ENCODE results near the gene MYO5A. TPM values are rescaled to one million over a fixed set of nuclear protein-coding genes. Genes with fewer than 3 reads are reported as not detected.

Gene MYO5A
- total RNA-seq, 1 experiment from 2014 or later = 21.8 TPM

- Mint-ChIP-seq H3K9me3 (peaks cover 4 to 5% of the 10 kb centered on the region in 2 experiments; a peak in 4 of 5 replicates), H3K4me3 (no peak overlapping the region), H3K27me3 (ENCODE audit: low read depth) (no peaks in the 10 kb centered on the region), H3K27ac (peak overlapping the region in 2 of 3 experiments; percentile 13 to 74; a peak in 2 of 7 replicates), H3K4me1 (peaks cover 46 to 49% of the 10 kb centered on the region in 2 experiments), H3K36me3 (ENCODE audit: insufficient read depth in 1 of 3, low read depth in 3 of 3) (peaks cover 23 to 35% (median 27%) of the 10 kb centered on the region in 3 experiments)
- H4K20me1 ChIP-seq (ENCODE audit: control insufficient read depth, insufficient read depth, insufficient read length) = no peaks in the 10 kb centered on the region
- no peak overlapping the region for H2BK15ac ChIP-seq (ENCODE audit: low read depth, low read length)
- peaks cover 7% of the 10 kb centered on the region for H3K23me2 ChIP-seq (ENCODE audit: insufficient read length, low read depth, low read length, poor library complexity, severe bottlenecking)
- no peak overlapping the region for H3K9ac ChIP-seq (ENCODE audit: extremely low read depth, insufficient read length, low read length)
- no peak overlapping the region for H3K4me2 ChIP-seq (ENCODE audit: insufficient read depth, insufficient read length, low read length)
- H2BK5ac ChIP-seq (ENCODE audit: insufficient read length, low read length) = no peak overlapping the region
- H3K18ac ChIP-seq (ENCODE audit: insufficient read length, low read depth, low read length) = no peak overlapping the region
- H3K9me3 ChIP-seq (ENCODE audit: control insufficient read depth, low read depth, low read length) = no peaks in the 10 kb centered on the region
- peaks cover 6% of the 10 kb centered on the region; the same call in 1 of the 2 replicates for H3K4me1 ChIP-seq (ENCODE audit: insufficient read depth, low read length)
- no peak overlapping the region for H4K8ac ChIP-seq (replicated peaks; ENCODE audit: insufficient read length, low read depth, low read length)
- WGBS (ENCODE audit: extremely low coverage, insufficient read length, low lambda C conversion rate) = no CpG with 5 or more reads among the region's 4 CpGs
- no peak overlapping the region for H3T11ph ChIP-seq (ENCODE audit: low read length)
- H3K14ac ChIP-seq (ENCODE audit: insufficient read depth, low read length) = no peak overlapping the region
- no peak overlapping the region for H4K5ac ChIP-seq (ENCODE audit: insufficient read length, low read depth, low read length)
- H3K23ac ChIP-seq (ENCODE audit: insufficient read length, low read depth, low read length) = no peak overlapping the region
- H2AK5ac ChIP-seq (ENCODE audit: insufficient read length, low read length) = no peak overlapping the region
- no peaks in the 10 kb centered on the region for H3K27me3 ChIP-seq (ENCODE audit: insufficient read depth, low read length)
- H3K56ac ChIP-seq (ENCODE audit: insufficient read length, low read depth, low read length) = no peak overlapping the region
- no peak overlapping the region for H3K27ac ChIP-seq (ENCODE audit: insufficient read length, low read depth, low read length)
- H3K79me1 ChIP-seq (ENCODE audit: insufficient read depth, low read depth, low read length, poor library complexity, severe bottlenecking) = no peaks in the 10 kb centered on the region
- H2BK20ac ChIP-seq (ENCODE audit: low read depth, low read length, poor library complexity, severe bottlenecking) = no peak overlapping the region
- no peak overlapping the region for H3K4ac ChIP-seq (ENCODE audit: low read depth, low read length)
- DNase-seq = no peak
- no peak overlapping the region for H2AFZ ChIP-seq (ENCODE audit: low read length)
- TF ChIP-seq CTCF (conservative IDR thresholded peaks at IDR 0.05) = no peak
- H2BK120ac ChIP-seq (ENCODE audit: low read depth, low read length, poor library complexity, severe bottlenecking) = no peak overlapping the region
- H2BK12ac ChIP-seq (ENCODE audit: insufficient read length, low read depth, low read length) = no peak overlapping the region
- H3K79me2 ChIP-seq (ENCODE audit: insufficient read depth, low read length) = peaks cover 4% of the 10 kb centered on the region; the same call in 1 of the 2 replicates
- no peak overlapping the region for H4K91ac ChIP-seq (ENCODE audit: insufficient read length, low read depth, low read length)
Observed at GRCh38 chr15:52291204-52291603, 237.5 kb downstream of the MYO5A start.
